Globus pallidus (tissue), 1 donor: ENCODE results near the gene DUSP23.
A peak's percentile ranks its signal among the peaks of the same experiment; 100 is the strongest.

Experiments used
- DNase-seq: peaks from one replicate; pipeline ENCODE4 v3.0.0-alpha.2; 2015; ENCODE audit warnings: low spot score

DUSP23 gene

GRCh38 chr1:159780583-159781582 is at the start of gene DUSP23:
Gene DUSP23, plus strand, starts transcription at chr1:159780962. Its CDS starts 139 bp downstream, at chr1:159781101.
- DNase-seq, result peak; percentile 97

GRCh38 chr1:159737238-159737916 is 43.4 kb upstream of the DUSP23 start:
- DNase-seq, result no peak

- no peak for DNase-seq
Measured at GRCh38 chr1:159743651-159744410, 36.9 kb upstream of the DUSP23 start.

- DNase-seq, result no peak
Measured at GRCh38 chr1:159746666-159747065, 34.1 kb upstream of the DUSP23 start.

- DNase-seq, result no peak
Measured at GRCh38 chr1:159748370-159748769, 32.4 kb upstream of the DUSP23 start.

GRCh38 chr1:159749630-159750029 is 31.1 kb upstream of the DUSP23 start:
- DNase-seq, result no peak

GRCh38 chr1:159750621-159751020 is 30.1 kb upstream of the DUSP23 start:
- no peak for DNase-seq

- DNase-seq, result no peak
Measured at GRCh38 chr1:159751031-159751430, 29.7 kb upstream of the DUSP23 start.

- DNase-seq, result no peak
Measured at GRCh38 chr1:159752135-159752580, 28.6 kb upstream of the DUSP23 start.

- DNase-seq, result no peak
Measured at GRCh38 chr1:159753386-159753785, 27.4 kb upstream of the DUSP23 start.

- no peak for DNase-seq
Measured at GRCh38 chr1:159755451-159756007, 25.2 kb upstream of the DUSP23 start.

GRCh38 chr1:159756397-159756796 is 24.4 kb upstream of the DUSP23 start:
- no peak for DNase-seq

GRCh38 chr1:159763686-159764085 is 17.1 kb upstream of the DUSP23 start:
- DNase-seq, result no peak

- DNase-seq, result no peak
Measured at GRCh38 chr1:159765806-159766205, 15.0 kb upstream of the DUSP23 start.

- DNase-seq, result no peak
Measured at GRCh38 chr1:159771127-159771895, 9.5 kb upstream of the DUSP23 start.

- no peak for DNase-seq
Measured at GRCh38 chr1:159774465-159774864, 6.3 kb upstream of the DUSP23 start.

GRCh38 chr1:159775716-159776115 is 5.0 kb upstream of the DUSP23 start:
- DNase-seq, result no peak

- no peak for DNase-seq
Measured at GRCh38 chr1:159778266-159778665, 2.5 kb upstream of the DUSP23 start.

- DNase-seq, result no peak
Measured at GRCh38 chr1:159779403-159779851, 1.3 kb upstream of the DUSP23 start.

GRCh38 chr1:159781992-159782391 is 1.2 kb downstream of the DUSP23 start:
- no peak for DNase-seq

GRCh38 chr1:159783724-159784123 is 3.0 kb downstream of the DUSP23 start:
- no peak for DNase-seq
